Measurements from ENCODE around the gene CFAP46.

The CFAP46 gene

GRCh38 chr10:132808383-132809231 lies 133.8 kb downstream of the CFAP46 start:
- DNase-seq (ENCODE audit: low read depth): no peak
- no peak for TF ChIP-seq CTCF (IDR thresholded peaks at IDR 0.05; ENCODE audit: control insufficient read depth, insufficient read depth, low read depth, low read length, missing control alignments)
- no peak overlapping the region for H3K4me3 ChIP-seq (ENCODE audit: control insufficient read depth, low read depth, low read length)

DNA sequence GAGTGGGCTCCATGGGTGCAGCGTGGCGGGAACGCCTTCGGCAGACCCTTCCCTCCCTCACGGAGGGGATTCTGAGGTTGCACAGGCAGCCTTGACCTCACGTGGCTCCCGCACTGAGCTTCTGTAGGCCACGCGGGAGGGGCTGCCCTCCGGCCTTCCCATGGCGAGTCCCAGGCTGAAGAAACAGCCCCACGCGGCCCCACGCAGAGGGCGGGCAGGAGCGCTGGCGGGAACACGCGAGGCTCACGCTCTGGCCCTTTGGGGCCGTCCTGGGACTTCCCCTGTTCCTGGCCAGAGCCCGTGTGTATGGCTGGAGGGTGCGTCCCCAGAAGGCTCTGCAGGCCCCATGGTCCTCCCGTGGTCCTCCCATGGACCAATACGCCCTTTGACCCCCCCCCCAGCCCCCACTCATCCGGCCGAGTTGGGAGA lies 134.7 kb downstream of the CFAP46 start:
- TF ChIP-seq CTCF (IDR thresholded peaks at IDR 0.05; ENCODE audit: control insufficient read depth, insufficient read depth, low read depth, low read length, missing control alignments): no peak
- no peak overlapping the region for H3K4me3 ChIP-seq (ENCODE audit: control insufficient read depth, low read depth, low read length)
- DNase-seq (ENCODE audit: low read depth): no peak

GRCh38 chr10:132806561-132807003 lies 135.8 kb downstream of the CFAP46 start:
- TF ChIP-seq CTCF (IDR thresholded peaks at IDR 0.05; ENCODE audit: control insufficient read depth, insufficient read depth, low read depth, low read length, missing control alignments): no peak

GRCh38 chr10:132806110-132806509 lies 136.3 kb downstream of the CFAP46 start:
- no peak overlapping the region for H3K4me3 ChIP-seq (ENCODE audit: control insufficient read depth, low read depth, low read length)
- TF ChIP-seq CTCF (IDR thresholded peaks at IDR 0.05; ENCODE audit: control insufficient read depth, insufficient read depth, low read depth, low read length, missing control alignments): no peak
- DNase-seq (ENCODE audit: low read depth): no peak

More at GRCh38 chr10:132806561-132807003, 135.8 kb downstream of the CFAP46 start:
- DNase-seq (ENCODE audit: low read depth): no peak
- H3K4me3 ChIP-seq (ENCODE audit: control insufficient read depth, low read depth, low read length): no peak overlapping the region

DNA sequence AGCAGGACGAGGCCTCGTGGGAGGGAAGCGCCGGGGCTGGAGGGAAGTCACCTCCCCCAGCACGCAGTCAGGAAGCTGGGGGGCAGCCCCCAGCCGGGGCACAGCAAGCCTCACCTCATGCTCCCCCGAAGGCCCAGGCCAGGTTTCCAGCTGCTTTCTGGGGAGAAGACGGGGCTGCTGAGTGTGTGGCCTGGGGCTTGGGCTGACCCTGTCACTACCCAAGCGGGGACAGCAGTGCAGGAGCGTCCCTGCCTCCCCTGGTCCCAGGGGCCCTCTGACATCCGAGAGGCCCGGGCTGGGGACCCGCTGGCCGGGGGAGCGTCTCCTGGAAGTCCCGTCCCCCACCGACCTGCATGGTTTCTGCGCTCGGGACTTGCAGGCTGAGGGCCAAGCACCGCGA lies 136.8 kb downstream of the CFAP46 start:
- no peak for TF ChIP-seq CTCF (IDR thresholded peaks at IDR 0.05; ENCODE audit: control insufficient read depth, insufficient read depth, low read depth, low read length, missing control alignments)
- no peak overlapping the region for H3K4me3 ChIP-seq (ENCODE audit: control insufficient read depth, low read depth, low read length)
- no peak for DNase-seq (ENCODE audit: low read depth)

DNA sequence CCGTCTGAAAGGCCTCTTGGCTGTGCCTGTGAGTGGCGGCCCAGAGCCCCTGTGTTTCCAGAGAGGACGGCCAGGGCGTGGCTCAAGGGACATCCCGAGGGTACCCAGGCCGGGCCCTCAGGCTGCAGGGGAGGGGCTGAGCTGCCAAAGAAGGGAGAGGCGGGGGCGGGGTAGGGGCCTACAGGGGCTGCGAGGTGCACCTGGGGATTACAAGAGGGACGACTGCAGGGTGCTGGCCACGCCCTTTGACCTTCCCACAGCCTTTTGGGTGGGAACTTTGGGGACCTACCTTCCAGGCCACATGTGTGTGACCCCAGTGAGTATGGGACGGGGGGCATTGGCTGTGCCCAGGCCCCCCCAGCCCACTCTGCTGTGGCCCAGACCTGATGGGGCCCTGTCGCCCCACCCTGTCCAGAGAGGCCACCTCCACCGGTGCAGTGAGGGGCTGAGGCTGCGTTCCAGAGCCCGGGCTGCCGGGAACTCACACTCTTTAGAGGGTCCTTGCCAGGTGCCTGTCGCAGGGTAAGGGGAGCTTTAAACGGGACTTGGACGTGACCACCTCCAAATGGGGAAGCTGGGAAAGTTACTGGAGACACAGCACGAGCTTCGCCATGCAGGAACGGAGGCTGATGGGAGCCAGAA lies 137.5 kb downstream of the CFAP46 start:
- DNase-seq (ENCODE audit: low read depth): no peak
- H3K4me3 ChIP-seq (ENCODE audit: control insufficient read depth, low read depth, low read length): no peak overlapping the region
- TF ChIP-seq CTCF (IDR thresholded peaks at IDR 0.05; ENCODE audit: control insufficient read depth, insufficient read depth, low read depth, low read length, missing control alignments): no peak
